Activated T-helper 1 cell treated with anti-CD3 and anti-CD28 coated beads, Interleukin-12 subunit alpha, Interleukin-12 subunit beta, Interleukin-2, Interleukin-4 antibody, amounts not matched to agents 30 ng/mL and 10 ng/mL and 1 ng/mL, durations not matched to agents 14 hours and 24 hours and 36 hours (primary cell): ENCODE measurements around the gene ECPAS. TPM values are rescaled to one million over a fixed set of nuclear protein-coding genes. Genes with fewer than 3 reads are reported as not detected.
A peak's percentile ranks its signal among the peaks of the same experiment; 100 is the strongest.

ENCODE experiments used
- DNase-seq: peaks from one replicate; pipeline ENCODE4 v3.0.0; 2021; ENCODE audit warnings: low spot score
- H3K27ac Mint-ChIP-seq: one replicate; pipeline ENCODE4 v1.8.0; 2021; ENCODE audit warnings: mild to moderate bottlenecking, mixed read lengths
- H3K27me3 Mint-ChIP-seq: one replicate; pipeline ENCODE4 v1.8.0; 2022; ENCODE audit warnings: mild to moderate bottlenecking, moderate library complexity, mixed read lengths; ENCODE audit not compliant: insufficient read depth
- H3K36me3 Mint-ChIP-seq: one replicate; pipeline ENCODE4 v1.8.0; 2021; ENCODE audit warnings: low read depth, mixed read lengths
- H3K4me1 Mint-ChIP-seq: one replicate; pipeline ENCODE4 v1.8.0; 2021; ENCODE audit warnings: low read depth, mixed read lengths
- H3K4me3 Mint-ChIP-seq: one replicate; pipeline ENCODE4 v1.8.0; 2021; ENCODE audit warnings: mild to moderate bottlenecking, moderate library complexity, mixed read lengths
- H3K9me3 Mint-ChIP-seq: one replicate; pipeline ENCODE4 v1.8.0; 2021; ENCODE audit warnings: mixed read lengths
- intact Hi-C: fragments of 100-400 bp; cut with micrococcal nuclease; formaldehyde crosslinking; loops from one replicate; pipeline ENCODE4 v1.15.1; 2024
- total RNA-seq: library from RNA; stranded (reverse); gene quantifications from 2 replicates; pipeline ENCODE4 v1.2.3, GENCODE V29; 2022

Gene ECPAS
- total RNA-seq, 1 donor from 2014 or later, result 98.9 TPM

- no peak for DNase-seq
- Mint-ChIP-seq H3K4me3 (no peak overlapping the region), H3K36me3 (peaks cover 75% of the 10 kb centered on the region)
These were observed 84.2 kb downstream of the ECPAS start for GRCh38 chr9:111399772-111400563.

GRCh38 chr9:111399211-111399739 lies 84.9 kb downstream of the ECPAS start:
- peaks cover 9% of the 10 kb centered on the region for H3K4me1 Mint-ChIP-seq
- DNase-seq, result no peak
- H3K4me3 Mint-ChIP-seq, result no peak overlapping the region
- H3K36me3 Mint-ChIP-seq, result peaks cover 74% of the 10 kb centered on the region
- peaks cover 29% of the 10 kb centered on the region for H3K9me3 Mint-ChIP-seq
- no peaks in the 10 kb centered on the region for H3K27me3 Mint-ChIP-seq
- intact Hi-C loops, result no loop called here
- no peak overlapping the region for H3K27ac Mint-ChIP-seq

More at GRCh38 chr9:111399772-111400563, 84.2 kb downstream of the ECPAS start:
- peaks cover 2% of the 10 kb centered on the region for H3K4me1 Mint-ChIP-seq
- intact Hi-C loops, result no loop called here
- H3K27me3 Mint-ChIP-seq, result no peaks in the 10 kb centered on the region
- peaks cover 35% of the 10 kb centered on the region for H3K9me3 Mint-ChIP-seq
- no peak overlapping the region for H3K27ac Mint-ChIP-seq

- no peak for DNase-seq
- H3K27ac Mint-ChIP-seq, result no peak overlapping the region
- no peak overlapping the region for H3K4me3 Mint-ChIP-seq
- intact Hi-C loops, result no loop called here
- no peaks in the 10 kb centered on the region for H3K27me3 Mint-ChIP-seq
- H3K36me3 Mint-ChIP-seq, result peaks cover 60% of the 10 kb centered on the region
- no peaks in the 10 kb centered on the region for H3K9me3 Mint-ChIP-seq
- H3K4me1 Mint-ChIP-seq, result peaks cover 9% of the 10 kb centered on the region
These were observed 90.2 kb downstream of the ECPAS start for GRCh38 chr9:111393971-111394370.

DNA sequence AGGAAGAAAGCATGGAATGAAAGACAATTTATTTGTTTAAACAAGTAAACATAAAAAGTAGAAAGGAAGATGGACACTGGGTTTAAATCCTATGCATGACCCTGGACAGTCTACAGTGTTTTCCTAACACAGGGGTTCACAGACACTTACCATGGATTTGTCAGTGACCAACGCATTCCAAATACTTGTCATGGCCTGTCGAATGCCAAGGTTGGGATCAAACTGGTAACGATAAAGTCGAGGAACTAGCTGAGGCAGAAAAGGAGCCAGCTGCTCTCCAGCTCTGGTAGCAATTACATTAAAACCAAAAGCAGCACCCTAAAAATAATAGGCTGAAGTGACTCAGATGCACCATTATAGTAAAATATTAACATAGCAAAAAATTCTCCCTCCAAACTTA lies 94.8 kb downstream of the ECPAS start:
- peaks cover 34% of the 10 kb centered on the region for H3K36me3 Mint-ChIP-seq
- H3K27me3 Mint-ChIP-seq, result no peaks in the 10 kb centered on the region
- DNase-seq, result no peak
- H3K4me1 Mint-ChIP-seq, result peaks cover under 1% of the 10 kb centered on the region
- no peak overlapping the region for H3K27ac Mint-ChIP-seq
- intact Hi-C loops, result no loop called here
- no peak overlapping the region for H3K4me3 Mint-ChIP-seq
- no peaks in the 10 kb centered on the region for H3K9me3 Mint-ChIP-seq

DNA sequence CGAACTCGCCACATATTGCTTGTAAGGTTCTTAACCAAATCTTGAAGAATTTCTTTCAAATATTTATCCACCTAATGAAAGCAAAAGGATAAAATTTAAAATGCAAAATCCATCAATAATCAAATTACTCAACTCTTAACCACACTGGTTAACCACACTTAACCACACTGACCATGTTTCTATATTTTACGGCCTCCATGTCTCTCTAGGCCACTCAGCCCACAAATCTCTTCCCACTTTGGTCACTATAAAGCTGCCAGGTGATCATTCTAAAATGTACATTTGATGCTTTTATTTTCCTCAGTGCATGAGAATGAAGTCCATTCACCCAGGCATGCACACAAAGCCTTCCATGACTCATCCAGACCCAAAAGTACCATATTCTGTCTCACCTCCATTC lies 97.8 kb downstream of the ECPAS start:
- H3K36me3 Mint-ChIP-seq, result peaks cover 28% of the 10 kb centered on the region
- H3K4me1 Mint-ChIP-seq, result no peaks in the 10 kb centered on the region
- H3K9me3 Mint-ChIP-seq, result no peaks in the 10 kb centered on the region
- DNase-seq, result no peak
- intact Hi-C loops, result no loop called here
- no peak overlapping the region for H3K4me3 Mint-ChIP-seq
- H3K27me3 Mint-ChIP-seq, result no peaks in the 10 kb centered on the region
- H3K27ac Mint-ChIP-seq, result no peak overlapping the region

DNA sequence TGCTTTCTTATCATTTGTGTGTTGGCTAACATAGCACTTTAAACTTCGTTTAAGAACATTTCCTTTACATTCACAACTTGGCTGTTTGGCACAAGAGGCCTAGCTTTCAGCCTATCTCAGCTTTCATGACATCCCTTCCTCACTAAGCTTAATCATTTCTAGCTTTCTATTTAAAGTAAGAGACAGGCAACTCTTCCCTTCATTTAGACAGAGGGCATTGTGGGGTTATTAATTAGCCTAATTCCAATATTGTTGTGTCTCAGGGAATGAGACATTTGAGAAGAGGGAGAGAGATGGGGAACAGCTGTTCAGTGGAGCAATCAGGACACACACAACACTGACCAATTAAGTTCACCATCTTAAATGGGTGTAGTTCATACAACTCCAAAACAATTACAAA lies 103.2 kb downstream of the ECPAS start:
- Mint-ChIP-seq H3K36me3 (peaks cover 46% of the 10 kb centered on the region), H3K27ac (no peak overlapping the region), H3K27me3 (no peaks in the 10 kb centered on the region), H3K4me1 (no peaks in the 10 kb centered on the region), H3K4me3 (no peak overlapping the region), H3K9me3 (no peaks in the 10 kb centered on the region)
- DNase-seq, result no peak
- intact Hi-C loops, result loop anchor here (5.0 kb wide), 1 partner anchor 46 kb away; no protein-coding TSS in a partner anchor

DNA sequence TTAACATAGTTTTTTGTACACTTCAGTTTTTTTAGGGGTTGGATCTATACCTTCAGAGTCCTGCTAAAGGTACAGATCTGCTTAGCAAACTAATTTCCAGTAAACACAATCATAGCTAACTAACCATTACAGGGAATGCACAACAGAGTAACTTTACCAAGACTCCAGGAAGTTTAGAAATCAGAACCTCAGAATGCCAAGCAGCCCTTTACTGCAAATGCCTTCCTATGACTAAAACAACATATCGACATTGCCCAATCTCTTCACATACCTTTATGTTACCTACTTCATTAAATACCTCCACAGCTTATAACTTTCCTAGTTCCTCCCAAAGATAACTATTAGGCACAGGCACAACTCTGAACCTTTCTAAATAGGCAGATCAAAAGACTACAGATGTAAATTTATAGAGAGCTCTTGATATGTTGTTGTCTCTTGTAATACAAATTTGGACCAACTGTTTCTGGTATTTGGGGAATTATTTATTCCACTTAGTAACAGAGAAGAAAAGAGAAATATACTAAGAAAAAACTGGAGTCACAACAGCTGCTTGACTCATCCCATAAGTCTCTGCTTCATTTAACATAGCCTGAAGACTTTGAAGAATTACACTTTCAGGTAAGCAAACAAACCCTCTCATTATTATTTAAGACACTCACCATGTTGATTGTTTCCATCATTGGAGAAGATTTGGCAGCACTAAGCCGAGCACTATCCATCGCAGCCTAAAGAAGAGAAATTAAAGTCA lies 108.2 kb downstream of the ECPAS start:
- Mint-ChIP-seq H3K9me3 (no peaks in the 10 kb centered on the region), H3K27ac (peak overlapping the region; percentile 24), H3K4me1 (no peaks in the 10 kb centered on the region), H3K27me3 (no peaks in the 10 kb centered on the region), H3K36me3 (peaks cover 56% of the 10 kb centered on the region), H3K4me3 (no peak overlapping the region)
- DNase-seq, result no peak
- intact Hi-C loops, result no loop called here

GRCh38 chr9:111375062-111375461 lies 109.1 kb downstream of the ECPAS start:
- intact Hi-C loops, result no loop called here
- Mint-ChIP-seq H3K27me3 (no peaks in the 10 kb centered on the region), H3K4me1 (no peaks in the 10 kb centered on the region), H3K27ac (no peak overlapping the region), H3K9me3 (no peaks in the 10 kb centered on the region), H3K36me3 (peaks cover 60% of the 10 kb centered on the region), H3K4me3 (no peak overlapping the region)
- DNase-seq, result no peak

- no peaks in the 10 kb centered on the region for H3K9me3 Mint-ChIP-seq
- DNase-seq, result no peak
- no peak overlapping the region for H3K4me3 Mint-ChIP-seq
- no peak overlapping the region for H3K27ac Mint-ChIP-seq
- peaks cover 68% of the 10 kb centered on the region for H3K36me3 Mint-ChIP-seq
- H3K4me1 Mint-ChIP-seq, result no peaks in the 10 kb centered on the region
- no peaks in the 10 kb centered on the region for H3K27me3 Mint-ChIP-seq
- intact Hi-C loops, result no loop called here
These were observed 111.9 kb downstream of the ECPAS start for GRCh38 chr9:111372297-111372696.

- no peak for DNase-seq
- H3K36me3 Mint-ChIP-seq, result peaks cover 66% of the 10 kb centered on the region
- H3K27me3 Mint-ChIP-seq, result no peaks in the 10 kb centered on the region
- no peaks in the 10 kb centered on the region for H3K9me3 Mint-ChIP-seq
- H3K27ac Mint-ChIP-seq, result no peak overlapping the region
- no peaks in the 10 kb centered on the region for H3K4me1 Mint-ChIP-seq
- intact Hi-C loops, result no loop called here
- H3K4me3 Mint-ChIP-seq, result no peak overlapping the region
These were observed 117.2 kb downstream of the ECPAS start for GRCh38 chr9:111366978-111367377.

DNA sequence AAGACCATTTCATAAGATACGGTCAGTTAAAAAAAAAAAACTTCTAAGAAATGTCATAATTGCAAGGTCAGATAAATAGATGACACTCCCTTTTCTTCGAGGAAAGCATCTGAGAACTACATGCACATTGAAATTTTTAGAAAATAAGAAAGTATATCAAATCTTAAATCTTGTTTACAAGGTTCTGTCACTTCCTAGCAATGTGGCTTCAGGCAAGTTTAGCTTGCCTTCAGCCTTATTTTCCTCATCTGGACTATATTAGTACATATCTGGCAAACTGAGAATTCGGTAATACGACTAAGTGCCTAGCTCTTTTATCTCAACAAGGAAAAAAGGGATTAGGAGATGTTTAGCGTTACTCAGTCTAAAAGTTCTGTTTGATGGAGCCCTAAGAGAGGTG lies 121.7 kb downstream of the ECPAS start:
- H3K27me3 Mint-ChIP-seq, result no peaks in the 10 kb centered on the region
- no peaks in the 10 kb centered on the region for H3K9me3 Mint-ChIP-seq
- H3K27ac Mint-ChIP-seq, result no peak overlapping the region
- no peak overlapping the region for H3K4me3 Mint-ChIP-seq
- peaks cover 40% of the 10 kb centered on the region for H3K36me3 Mint-ChIP-seq
- no peak for DNase-seq
- H3K4me1 Mint-ChIP-seq, result no peaks in the 10 kb centered on the region
- intact Hi-C loops, result no loop called here

- peaks cover 36% of the 10 kb centered on the region for H3K36me3 Mint-ChIP-seq
- H3K27ac Mint-ChIP-seq, result no peak overlapping the region
- no peak overlapping the region for H3K4me3 Mint-ChIP-seq
- H3K4me1 Mint-ChIP-seq, result no peaks in the 10 kb centered on the region
- H3K9me3 Mint-ChIP-seq, result no peaks in the 10 kb centered on the region
- no peaks in the 10 kb centered on the region for H3K27me3 Mint-ChIP-seq
- no peak for DNase-seq
- intact Hi-C loops, result no loop called here
These were observed 123.3 kb downstream of the ECPAS start for GRCh38 chr9:111360881-111361280.
